OCI-LY7 (cell line): ENCODE data around the gene NUBP2. TPM values are rescaled to one million over a fixed set of nuclear protein-coding genes. Genes with fewer than 3 reads are reported as not detected.

Experiments used
- BruUV-seq: library from RNA; stranded (reverse); fragments of 400-500 nt; replicated peaks from 2 replicates; lab custom pipeline; 2021; lab: Mats Ljungman, UMichigan
- CTCF ChIA-PET: fragments of 300-600 bp; sonication (Branson Sonifier 250); formaldehyde crosslinking; loops from one replicate; lab custom pipeline; 2022; ENCODE audit warnings: antibody characterized with exemption; ENCODE audit not compliant: unreplicated experiment; lab: Charles Lee
- POLR2A ChIA-PET: fragments of 300-600 bp; sonication (Branson Sonifier 250); formaldehyde crosslinking; loops from one replicate; lab custom pipeline; 2022; ENCODE audit warnings: antibody characterized with exemption; lab: Charles Lee
- DNase-seq: peaks from one replicate; pipeline ENCODE4 v3.0.0-alpha.2; 2015; ENCODE audit warnings: low spot score
- H2AFZ ChIP-seq: fragments of 200-600 bp; sonication (generic), shearing (Covaris generic); 2 replicates; pipeline ENCODE4 v1.6.1; 2014; ENCODE audit warnings: mild to moderate bottlenecking, antibody characterized with exemption, low read length, moderate library complexity
- H3K27ac ChIP-seq: fragments of 200-600 bp; sonication (generic); 2 replicates; pipeline ENCODE4 v1.5.1; 2014; ENCODE audit warnings: mixed run types, low read depth, mild to moderate bottlenecking, moderate library complexity, low read length, inconsistent platforms; ENCODE audit not compliant: poor library complexity, severe bottlenecking
- H3K36me3 ChIP-seq: fragments of 200-600 bp; sonication (generic); 2 replicates; pipeline ENCODE4 v1.6.1; 2014; ENCODE audit warnings: mild to moderate bottlenecking, antibody characterized with exemption, low read length, moderate library complexity, mixed read lengths; ENCODE audit not compliant: insufficient read depth
- H3K4me1 ChIP-seq: fragments of 200-600 bp; sonication (generic); 2 replicates; pipeline ENCODE4 v1.5.1; 2014; ENCODE audit warnings: mild to moderate bottlenecking, low read length; ENCODE audit not compliant: insufficient read depth, poor library complexity, severe bottlenecking
- H3K4me2 ChIP-seq: fragments of 200-600 bp; sonication (generic); 2 replicates; pipeline ENCODE4 v1.6.1; 2014; ENCODE audit warnings: mild to moderate bottlenecking, low read length
- H3K4me3 ChIP-seq: fragments of 200-600 bp; sonication (generic); 2 replicates; pipeline ENCODE4 v1.5.1; 2014; ENCODE audit warnings: mild to moderate bottlenecking, low read depth, low read length; ENCODE audit not compliant: poor library complexity, severe bottlenecking
- H3K79me2 ChIP-seq: fragments of 200-600 bp; sonication (generic); 2 replicates; pipeline ENCODE4 v1.6.1; 2016; ENCODE audit warnings: low read depth, mild to moderate bottlenecking, low read length, moderate library complexity, mixed read lengths; ENCODE audit not compliant: insufficient read depth
- H3K9me2 ChIP-seq: fragments of 200-600 bp; sonication (generic); 2 replicates; pipeline ENCODE4 v1.6.1; 2016; ENCODE audit warnings: mild to moderate bottlenecking, low read length, mixed read lengths; ENCODE audit not compliant: insufficient read depth
- H3K9me3 ChIP-seq: fragments of 200-600 bp; sonication (generic); 2 replicates; pipeline ENCODE4 v1.6.1; 2014; ENCODE audit warnings: mild to moderate bottlenecking, mixed run types, low read length, mixed read lengths
- H4K20me1 ChIP-seq: fragments of 200-600 bp; sonication (generic); 2 replicates; pipeline ENCODE4 v1.6.1; 2014; ENCODE audit warnings: mild to moderate bottlenecking, antibody characterized with exemption, low read length, moderate library complexity, mixed read lengths; ENCODE audit not compliant: insufficient read depth
- EZH2phosphoT487 ChIP-seq: fragments of 200-600 bp; sonication (generic); IDR thresholded peaks from 2 replicates; pipeline ENCODE4 v1.6.1; 2018; ENCODE audit warnings: low read depth, borderline replicate concordance, mild to moderate bottlenecking, mixed run types, antibody characterized with exemption, low read length, moderate library complexity, mixed read lengths
- intact Hi-C: fragments of 100-400 bp; cut with micrococcal nuclease; formaldehyde crosslinking; loops from one replicate; pipeline ENCODE4 v1.10.0; 2022; ENCODE audit not compliant: unreplicated experiment
- total RNA-seq, 2 experiments: library from RNA; depleted of rRNA in 1 of 2; stranded (reverse); fragments of >200 nt in 1 of 2; shearing (Covaris generic) in 1 of 2; gene quantifications; 2 replicates each; pipeline ENCODE4 v1.2.3, GENCODE V29; 2014 to 2022
- TF ChIP-seq, protein P1 (sequence below): fragments of 200-600 bp; sonication (generic); conservative IDR thresholded peaks from 2 replicates; pipeline ENCODE4 v1.5.1; 2014; ENCODE audit warnings: mild to moderate bottlenecking, antibody characterized with exemption, low read length, moderate library complexity, mixed read lengths

NUBP2 gene
- total RNA-seq, 2 experiments from 2014 or later: 62.7 to 94.9 TPM

DNA sequence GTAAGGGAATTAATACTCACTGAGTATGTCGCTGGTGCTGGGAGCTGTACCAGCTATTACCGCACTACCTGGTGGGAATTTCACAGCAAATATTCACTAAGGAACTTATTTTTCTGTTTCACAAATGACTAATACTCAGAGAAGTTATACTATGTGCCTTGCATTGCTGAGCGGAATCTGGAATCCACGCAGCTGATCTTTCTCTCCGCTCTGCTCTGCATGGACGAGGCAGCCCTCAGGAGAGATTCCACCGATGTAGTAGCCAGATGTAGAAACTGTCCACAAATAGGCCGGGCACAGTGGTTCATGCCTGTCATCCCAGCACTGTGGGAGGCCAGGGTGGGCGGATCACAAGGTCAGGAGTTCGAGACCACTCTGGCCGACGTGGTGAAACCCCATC is 28.6 kb upstream of the NUBP2 start:
- intact Hi-C loops: no loop called here
- ChIA-PET CTCF (no interaction called here), POLR2A (interaction anchor here (0.7 kb wide), 1 partner anchor 396 kb away, joined by 5 read pairs; no protein-coding TSS in a partner anchor)
- Histone ChIP-seq H4K20me1 (no peaks in the 10 kb centered on the region), H3K27ac (no peak overlapping the region), H3K4me1 (no peaks in the 10 kb centered on the region), H3K4me3 (no peak overlapping the region), H3K79me2 (no peaks in the 10 kb centered on the region), H3K9me2 (no peaks in the 10 kb centered on the region), H3K36me3 (peaks cover 32% of the 10 kb centered on the region), H3K9me3 (no peaks in the 10 kb centered on the region), H2AFZ (no peak overlapping the region), H3K4me2 (no peak overlapping the region)
- no TSS peak for BruUV-seq
- no peak for DNase-seq
- TF ChIP-seq EZH2phosphoT487: no peak
- TF ChIP-seq, protein P1, sequence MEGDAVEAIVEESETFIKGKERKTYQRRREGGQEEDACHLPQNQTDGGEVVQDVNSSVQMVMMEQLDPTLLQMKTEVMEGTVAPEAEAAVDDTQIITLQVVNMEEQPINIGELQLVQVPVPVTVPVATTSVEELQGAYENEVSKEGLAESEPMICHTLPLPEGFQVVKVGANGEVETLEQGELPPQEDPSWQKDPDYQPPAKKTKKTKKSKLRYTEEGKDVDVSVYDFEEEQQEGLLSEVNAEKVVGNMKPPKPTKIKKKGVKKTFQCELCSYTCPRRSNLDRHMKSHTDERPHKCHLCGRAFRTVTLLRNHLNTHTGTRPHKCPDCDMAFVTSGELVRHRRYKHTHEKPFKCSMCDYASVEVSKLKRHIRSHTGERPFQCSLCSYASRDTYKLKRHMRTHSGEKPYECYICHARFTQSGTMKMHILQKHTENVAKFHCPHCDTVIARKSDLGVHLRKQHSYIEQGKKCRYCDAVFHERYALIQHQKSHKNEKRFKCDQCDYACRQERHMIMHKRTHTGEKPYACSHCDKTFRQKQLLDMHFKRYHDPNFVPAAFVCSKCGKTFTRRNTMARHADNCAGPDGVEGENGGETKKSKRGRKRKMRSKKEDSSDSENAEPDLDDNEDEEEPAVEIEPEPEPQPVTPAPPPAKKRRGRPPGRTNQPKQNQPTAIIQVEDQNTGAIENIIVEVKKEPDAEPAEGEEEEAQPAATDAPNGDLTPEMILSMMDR: no peak

DNA sequence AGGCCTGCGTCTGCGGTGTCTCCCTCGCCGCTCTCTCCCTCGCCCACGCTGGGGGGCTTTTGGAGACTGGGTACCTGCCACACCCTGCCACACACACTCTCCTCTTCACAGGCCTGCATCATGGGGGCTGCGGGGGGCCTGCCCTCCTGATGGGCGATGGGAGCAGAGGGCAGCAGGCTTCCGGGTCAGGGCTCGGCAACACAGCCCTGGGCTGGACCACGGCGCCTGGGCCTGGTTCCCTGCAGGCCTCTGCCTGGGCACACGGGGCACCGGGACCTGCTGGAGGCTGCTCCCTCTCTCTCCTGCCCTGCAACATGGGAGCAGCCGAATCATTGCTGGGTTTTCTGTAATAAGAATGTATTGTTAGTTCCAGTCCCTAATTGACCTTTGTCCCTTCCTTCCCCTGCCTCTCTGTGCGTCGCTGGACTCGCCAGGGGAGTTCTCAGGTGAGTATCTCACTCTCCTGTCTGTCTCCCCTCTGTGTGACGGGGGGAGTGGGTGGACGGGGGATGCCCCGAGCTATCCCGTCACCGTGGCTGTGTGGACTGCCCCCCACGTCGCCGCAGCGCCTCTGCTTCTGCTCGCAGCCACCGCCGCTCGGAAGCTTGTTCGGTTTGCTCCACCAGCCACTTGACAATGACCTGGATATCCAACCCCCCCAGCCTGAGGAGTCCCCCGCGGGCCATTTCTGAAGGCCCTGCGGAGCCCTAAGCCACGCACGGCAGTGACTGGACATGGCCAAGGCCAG is 24.9 kb upstream of the NUBP2 start:
- no peak for DNase-seq
- Histone ChIP-seq H3K9me3 (no peaks in the 10 kb centered on the region), H3K27ac (no peak overlapping the region), H4K20me1 (no peaks in the 10 kb centered on the region), H3K4me2 (no peak overlapping the region), H3K36me3 (peaks cover 17% of the 10 kb centered on the region), H3K4me1 (no peaks in the 10 kb centered on the region), H3K4me3 (no peak overlapping the region), H3K9me2 (no peaks in the 10 kb centered on the region), H3K79me2 (no peaks in the 10 kb centered on the region), H2AFZ (no peak overlapping the region)
- TF ChIP-seq EZH2phosphoT487: no peak
- TF ChIP-seq, protein P1: no peak
- CTCF ChIA-PET: no interaction called here
- BruUV-seq: no TSS peak
- POLR2A ChIA-PET: no interaction called here
- intact Hi-C loops: no loop called here

DNA sequence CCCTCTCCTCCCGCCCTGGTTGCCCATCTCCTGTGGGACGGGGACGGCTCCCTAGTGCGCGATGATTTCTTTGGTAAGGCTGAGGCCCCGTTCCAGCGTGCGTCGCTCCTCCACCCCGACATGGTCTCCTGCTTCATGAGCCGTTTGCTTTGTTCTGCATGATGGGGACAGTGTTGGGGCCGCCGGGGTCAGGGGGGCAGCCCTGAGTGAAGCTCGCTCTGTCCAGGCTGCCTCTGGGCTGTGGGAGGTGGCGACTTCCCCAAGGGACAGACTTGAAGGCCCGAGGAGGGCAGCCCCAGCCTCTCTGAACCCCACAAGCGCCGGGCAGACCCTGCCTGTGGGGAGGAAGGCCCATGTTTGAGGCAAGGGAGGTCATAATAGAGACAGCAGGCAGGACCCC is 23.8 kb upstream of the NUBP2 start:
- Histone ChIP-seq H3K4me1 (no peaks in the 10 kb centered on the region), H3K4me2 (no peak overlapping the region), H3K36me3 (peaks cover 16% of the 10 kb centered on the region), H2AFZ (no peak overlapping the region), H3K9me2 (no peaks in the 10 kb centered on the region), H3K79me2 (no peaks in the 10 kb centered on the region), H3K9me3 (no peaks in the 10 kb centered on the region), H3K27ac (no peak overlapping the region), H4K20me1 (no peaks in the 10 kb centered on the region), H3K4me3 (no peak overlapping the region)
- ChIA-PET CTCF (no interaction called here), POLR2A (no interaction called here)
- BruUV-seq: no TSS peak
- TF ChIP-seq EZH2phosphoT487: no peak
- TF ChIP-seq, protein P1: no peak
- no peak for DNase-seq
- intact Hi-C loops: no loop called here
